NCI-H774 (cell line): ENCODE data around the gene TSPOAP1.

Source experiments
- DNase-seq: peaks from one replicate; lab custom pipeline; 2025; lab: John Stamatoyannopoulos, UW

TSPOAP1 gene

DNA sequence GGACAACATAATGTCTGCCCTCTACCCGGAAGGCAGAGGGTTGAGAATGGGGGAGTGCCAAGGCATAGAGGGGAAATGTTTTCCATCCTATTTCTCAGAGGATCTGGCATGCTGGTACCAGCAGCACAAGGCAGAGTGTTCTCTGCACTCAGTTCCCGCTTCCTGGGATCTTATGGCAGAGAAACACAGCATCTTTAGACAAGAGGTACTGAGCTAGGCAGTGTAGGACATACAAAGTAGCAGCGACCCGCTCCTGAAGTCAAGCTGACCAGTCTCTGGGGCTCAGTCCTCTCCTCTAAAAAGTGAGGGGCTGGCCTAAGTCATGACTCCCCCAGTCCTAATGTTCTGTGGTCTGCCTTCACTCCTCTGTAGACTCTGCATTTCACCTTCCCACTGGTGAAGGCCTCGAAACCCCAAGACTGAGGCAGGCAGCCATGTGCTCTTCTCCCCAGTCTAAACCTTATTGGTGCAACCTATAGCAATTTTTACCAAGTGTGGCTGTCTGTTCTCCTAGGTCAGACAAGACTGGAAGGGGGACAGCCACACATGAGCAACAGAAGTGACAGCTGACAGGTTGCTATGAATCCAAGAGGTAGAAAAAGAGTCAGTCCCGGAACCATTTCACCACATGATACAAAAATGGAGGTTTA is 11.3 kb upstream of the TSPOAP1 start:
- DNase-seq: no peak

DNA sequence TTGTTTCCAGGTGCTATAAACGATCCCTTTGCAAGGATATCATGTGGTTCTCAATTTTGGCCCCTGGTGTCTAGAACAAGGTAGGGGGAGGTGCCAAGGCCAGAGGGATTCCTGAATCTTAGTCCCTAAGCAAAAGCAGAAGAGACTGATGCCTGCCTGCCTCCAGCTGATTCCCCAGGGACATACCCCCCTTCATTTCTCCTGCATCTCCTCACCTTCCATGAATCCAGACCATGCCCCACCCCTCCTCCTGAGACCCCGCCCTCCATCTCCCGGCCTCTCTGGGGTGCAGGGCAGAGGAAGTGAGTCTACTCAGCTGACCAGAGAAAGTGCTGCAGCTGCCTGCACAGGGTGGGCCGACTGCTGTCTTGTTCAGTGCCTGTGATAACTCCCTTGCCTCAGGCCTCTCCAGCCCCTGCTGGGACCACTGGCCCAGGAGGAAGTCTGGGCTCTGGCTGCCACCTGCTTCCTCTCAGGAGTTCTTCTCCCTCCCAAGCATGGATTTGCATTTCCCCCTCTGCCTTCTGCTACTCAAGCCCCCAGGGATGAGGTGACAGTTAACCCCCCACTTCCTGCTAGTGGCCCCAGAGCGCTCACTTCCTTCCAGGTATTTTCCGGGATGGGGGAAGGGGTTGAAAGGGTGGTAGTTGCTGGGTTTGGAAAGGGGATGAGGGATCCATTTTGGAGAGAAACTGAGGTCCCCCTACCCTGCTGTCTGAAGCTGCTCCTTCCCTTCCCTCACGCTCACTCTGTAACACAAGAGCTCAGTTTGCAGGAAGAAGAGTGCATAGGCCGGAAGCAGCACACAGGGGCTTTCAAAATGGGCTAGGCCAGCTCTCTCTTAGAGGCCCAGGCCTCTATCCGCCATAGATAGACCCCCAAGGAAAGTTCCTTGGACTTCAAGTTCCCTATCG is 10.5 kb upstream of the TSPOAP1 start:
- DNase-seq: no peak

- DNase-seq: no peak
Observed at GRCh38 chr17:58338454-58338840, 9.9 kb upstream of the TSPOAP1 start.

DNA sequence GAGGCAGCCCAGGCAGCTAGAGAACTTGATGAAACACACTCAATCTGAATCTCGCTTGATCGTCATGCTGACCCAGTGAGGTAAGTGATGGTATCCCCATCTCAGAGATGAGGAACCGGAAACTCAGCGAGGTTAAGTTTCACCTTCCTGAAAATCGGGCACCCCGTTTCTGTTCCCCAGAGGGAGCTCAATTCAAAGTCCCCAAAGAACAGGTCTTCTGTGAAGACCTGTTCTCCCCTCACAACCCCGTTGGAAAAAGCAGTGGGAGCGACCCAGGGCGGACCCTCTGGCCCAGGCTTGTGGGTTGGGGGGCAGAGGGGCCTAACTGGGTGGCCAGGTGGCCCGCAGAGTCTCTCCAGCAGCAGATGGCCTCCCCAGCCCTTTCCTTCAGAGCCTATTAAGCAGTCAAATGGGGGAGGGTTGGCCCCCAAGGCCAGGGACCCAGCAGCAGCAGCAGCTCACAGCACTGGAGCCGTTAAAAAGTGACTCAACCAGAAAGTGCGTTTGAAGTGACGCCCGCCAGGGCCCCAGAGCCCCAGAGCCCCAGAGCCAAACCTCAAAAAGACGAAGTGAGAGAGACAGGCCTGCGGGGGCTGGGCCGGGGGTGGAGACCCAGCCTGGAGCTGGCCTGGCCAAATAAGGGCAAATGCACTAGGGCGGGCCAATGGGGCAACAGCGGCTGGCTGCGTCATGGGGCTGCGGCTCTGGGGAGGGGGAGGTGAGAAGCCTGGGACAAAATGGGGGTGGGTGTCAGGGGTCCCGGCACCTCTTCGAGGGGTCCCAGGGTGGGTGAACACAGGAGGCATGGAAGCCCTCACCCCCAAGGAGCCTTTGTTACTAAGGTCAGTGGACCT is 9.2 kb upstream of the TSPOAP1 start:
- no peak for DNase-seq

GRCh38 chr17:58337210-58337599 is 8.6 kb upstream of the TSPOAP1 start:
- DNase-seq: no peak

- DNase-seq: no peak
Observed at GRCh38 chr17:58336456-58337209, 8.0 kb upstream of the TSPOAP1 start.

GRCh38 chr17:58335779-58336455 is 7.3 kb upstream of the TSPOAP1 start:
- DNase-seq: no peak

DNA sequence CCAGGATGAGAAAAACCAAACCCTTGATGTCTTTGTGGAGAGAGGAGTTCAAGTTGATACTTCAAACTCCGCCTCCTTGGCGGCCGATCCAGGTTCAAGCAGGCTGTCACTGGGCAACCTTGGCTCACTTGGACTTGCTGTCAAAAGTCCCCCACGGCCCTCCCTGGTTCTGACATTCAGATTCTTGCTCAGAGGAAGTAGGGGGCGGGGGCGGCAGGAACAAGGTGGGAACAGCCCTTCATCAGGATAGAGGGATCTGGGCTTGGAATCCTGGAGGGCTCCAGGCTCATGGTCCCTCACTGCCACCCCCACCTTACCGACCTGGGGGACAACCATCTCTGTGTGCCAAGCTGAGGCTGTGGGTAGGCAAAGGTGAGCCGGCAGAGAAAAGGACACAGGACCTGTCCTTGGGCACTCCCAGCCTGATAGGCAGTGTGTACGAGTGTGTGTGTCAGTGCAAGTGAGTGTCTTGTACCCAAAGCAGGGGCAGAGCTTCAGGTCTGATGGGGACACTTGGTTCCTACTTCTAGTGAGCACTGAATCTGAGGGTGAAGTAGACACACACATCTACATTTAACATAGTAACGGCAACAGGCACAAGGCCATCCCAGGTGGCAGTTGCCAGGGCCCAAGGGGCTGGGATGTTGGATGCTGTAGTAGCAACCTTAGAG is 6.6 kb upstream of the TSPOAP1 start:
- DNase-seq: no peak

GRCh38 chr17:58334661-58335060 is 6.1 kb upstream of the TSPOAP1 start:
- no peak for DNase-seq

GRCh38 chr17:58334256-58334655 is 5.7 kb upstream of the TSPOAP1 start:
- DNase-seq: no peak

- DNase-seq: no peak
Observed at GRCh38 chr17:58333736-58334207, 5.2 kb upstream of the TSPOAP1 start.

DNA sequence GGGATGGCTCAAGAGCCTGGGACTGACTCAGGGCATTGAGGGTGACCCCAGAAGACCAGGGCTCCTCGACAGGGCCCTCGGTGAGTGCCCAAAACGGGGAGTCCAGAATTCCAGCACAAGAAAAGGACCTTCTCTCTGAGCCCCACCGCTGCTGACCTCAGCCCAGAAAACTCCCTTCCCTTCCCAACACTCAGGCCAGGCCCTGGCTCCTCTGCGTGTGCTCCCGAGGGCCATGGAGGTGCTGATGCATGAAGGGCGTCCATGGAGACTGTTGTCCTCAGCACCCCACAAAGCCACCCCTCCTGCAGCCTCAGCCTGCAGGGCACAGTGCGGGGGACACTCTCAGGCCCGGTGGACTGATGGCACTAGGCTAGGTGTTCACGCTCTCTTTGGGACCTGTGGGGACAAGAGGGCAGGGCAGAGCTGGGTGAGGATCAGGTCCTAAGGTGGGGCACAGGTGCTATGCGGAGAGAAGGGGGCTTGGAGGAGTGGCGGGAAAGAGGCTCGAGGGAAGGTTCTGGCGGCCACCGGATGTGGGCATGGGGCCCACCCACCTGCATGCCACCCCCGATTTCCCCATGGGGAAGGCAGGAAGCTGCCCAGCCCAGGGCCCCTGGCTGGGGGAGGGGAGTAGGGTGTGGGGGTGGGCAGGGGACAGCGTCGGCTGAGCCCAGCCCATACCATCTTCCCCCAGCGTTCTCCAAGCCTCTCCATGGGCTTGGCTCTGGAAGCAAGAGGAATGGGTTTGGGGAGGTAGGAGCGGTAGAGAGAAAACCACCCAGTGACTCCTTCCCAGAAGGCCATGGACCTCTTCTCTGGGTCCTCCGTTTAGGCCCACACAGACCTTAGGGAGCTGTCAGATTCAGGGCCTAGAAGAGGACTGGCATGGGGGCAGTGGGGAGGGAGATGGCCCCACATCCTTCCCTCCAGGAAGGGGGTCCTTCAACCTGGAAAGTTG is 4.5 kb upstream of the TSPOAP1 start:
- no peak for DNase-seq

GRCh38 chr17:58331815-58332777 is 3.5 kb upstream of the TSPOAP1 start:
- DNase-seq: no peak

- DNase-seq: no peak
Observed at GRCh38 chr17:58330997-58331814, 2.6 kb upstream of the TSPOAP1 start.

- no peak for DNase-seq
Observed at GRCh38 chr17:58330538-58330996, 2.0 kb upstream of the TSPOAP1 start.

- no peak for DNase-seq
Observed at GRCh38 chr17:58329810-58330537, 1.4 kb upstream of the TSPOAP1 start.
